ENCODE results near the gene SIAH1. TPM values are rescaled to one million over a fixed set of nuclear protein-coding genes. Genes with fewer than 3 reads are reported as not detected.

Gene SIAH1
- total and polyA plus RNA-seq, 2 of the 8 experiments (the other 6 are each of a cell fraction or from before 2014, with no cell fraction given): 19.5 to 33.9 TPM

DNA sequence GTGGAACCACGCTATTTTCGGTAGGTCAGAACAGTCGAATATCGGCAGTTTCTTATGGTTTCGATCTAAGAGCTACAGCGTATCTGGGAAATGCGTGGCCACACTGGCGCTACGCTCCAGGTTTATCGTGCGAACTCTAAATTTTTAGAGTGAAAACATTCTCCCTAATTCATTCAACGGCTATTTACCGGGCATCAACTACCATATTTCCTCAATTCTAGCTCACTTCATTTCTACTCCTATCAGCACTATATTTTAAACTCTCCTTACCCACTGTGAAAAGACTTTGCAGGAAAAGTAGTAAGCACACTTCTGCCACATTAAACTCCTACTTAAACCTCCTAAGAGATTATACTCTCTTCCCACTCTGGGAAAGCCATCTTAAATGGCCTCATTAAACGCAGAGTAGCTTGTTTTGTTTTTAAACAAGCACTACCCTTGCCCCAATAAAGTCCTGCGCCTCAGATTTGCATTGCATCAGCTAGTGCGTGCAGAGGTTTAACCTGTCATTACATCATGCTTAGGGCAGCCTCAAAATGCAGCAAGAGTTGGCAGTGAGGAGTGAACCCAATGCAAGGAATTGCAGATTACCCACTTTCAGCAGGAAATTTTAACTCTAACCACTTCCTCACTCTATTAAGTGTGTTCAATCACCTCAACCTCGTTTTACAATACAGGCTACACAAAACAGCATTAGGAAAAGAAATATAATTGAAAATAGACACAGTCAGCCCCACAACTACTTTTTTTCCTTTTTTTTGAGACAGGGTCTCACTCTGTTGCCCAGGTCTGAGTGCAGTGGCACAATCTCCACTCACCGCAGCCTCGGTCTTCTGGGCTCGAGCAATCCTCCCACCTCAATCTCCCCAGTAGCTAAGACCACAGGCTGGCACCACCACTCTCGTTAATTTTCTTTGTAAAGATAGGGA, 18.8 kb downstream of the SIAH1 start (continued):
- TF ChIP-seq ASH2L (IDR thresholded peaks at IDR 0.05; ENCODE audit: low read length): peak; percentile 80
- TF ChIP-seq HDAC2 (IDR thresholded peaks at IDR 0.05; ENCODE audit: borderline replicate concordance in 1 of 2, low read depth in 2 of 2, low read length in 2 of 2): no peak
- no peak for TF ChIP-seq SAP30 (IDR thresholded peaks at IDR 0.05; ENCODE audit: insufficient read depth, insufficient replicate concordance, low read length)
- no peak for TF ChIP-seq KDM5A (IDR thresholded peaks at IDR 0.05; ENCODE audit: low read length)
- no peak for TF ChIP-seq POU5F1 (IDR thresholded peaks at IDR 0.05; ENCODE audit: low read depth, low read length)
- no peak for TF ChIP-seq FOSL1 (IDR thresholded peaks at IDR 0.05; ENCODE audit: insufficient read depth, low read depth, low read length)
- TF ChIP-seq, protein P1, sequence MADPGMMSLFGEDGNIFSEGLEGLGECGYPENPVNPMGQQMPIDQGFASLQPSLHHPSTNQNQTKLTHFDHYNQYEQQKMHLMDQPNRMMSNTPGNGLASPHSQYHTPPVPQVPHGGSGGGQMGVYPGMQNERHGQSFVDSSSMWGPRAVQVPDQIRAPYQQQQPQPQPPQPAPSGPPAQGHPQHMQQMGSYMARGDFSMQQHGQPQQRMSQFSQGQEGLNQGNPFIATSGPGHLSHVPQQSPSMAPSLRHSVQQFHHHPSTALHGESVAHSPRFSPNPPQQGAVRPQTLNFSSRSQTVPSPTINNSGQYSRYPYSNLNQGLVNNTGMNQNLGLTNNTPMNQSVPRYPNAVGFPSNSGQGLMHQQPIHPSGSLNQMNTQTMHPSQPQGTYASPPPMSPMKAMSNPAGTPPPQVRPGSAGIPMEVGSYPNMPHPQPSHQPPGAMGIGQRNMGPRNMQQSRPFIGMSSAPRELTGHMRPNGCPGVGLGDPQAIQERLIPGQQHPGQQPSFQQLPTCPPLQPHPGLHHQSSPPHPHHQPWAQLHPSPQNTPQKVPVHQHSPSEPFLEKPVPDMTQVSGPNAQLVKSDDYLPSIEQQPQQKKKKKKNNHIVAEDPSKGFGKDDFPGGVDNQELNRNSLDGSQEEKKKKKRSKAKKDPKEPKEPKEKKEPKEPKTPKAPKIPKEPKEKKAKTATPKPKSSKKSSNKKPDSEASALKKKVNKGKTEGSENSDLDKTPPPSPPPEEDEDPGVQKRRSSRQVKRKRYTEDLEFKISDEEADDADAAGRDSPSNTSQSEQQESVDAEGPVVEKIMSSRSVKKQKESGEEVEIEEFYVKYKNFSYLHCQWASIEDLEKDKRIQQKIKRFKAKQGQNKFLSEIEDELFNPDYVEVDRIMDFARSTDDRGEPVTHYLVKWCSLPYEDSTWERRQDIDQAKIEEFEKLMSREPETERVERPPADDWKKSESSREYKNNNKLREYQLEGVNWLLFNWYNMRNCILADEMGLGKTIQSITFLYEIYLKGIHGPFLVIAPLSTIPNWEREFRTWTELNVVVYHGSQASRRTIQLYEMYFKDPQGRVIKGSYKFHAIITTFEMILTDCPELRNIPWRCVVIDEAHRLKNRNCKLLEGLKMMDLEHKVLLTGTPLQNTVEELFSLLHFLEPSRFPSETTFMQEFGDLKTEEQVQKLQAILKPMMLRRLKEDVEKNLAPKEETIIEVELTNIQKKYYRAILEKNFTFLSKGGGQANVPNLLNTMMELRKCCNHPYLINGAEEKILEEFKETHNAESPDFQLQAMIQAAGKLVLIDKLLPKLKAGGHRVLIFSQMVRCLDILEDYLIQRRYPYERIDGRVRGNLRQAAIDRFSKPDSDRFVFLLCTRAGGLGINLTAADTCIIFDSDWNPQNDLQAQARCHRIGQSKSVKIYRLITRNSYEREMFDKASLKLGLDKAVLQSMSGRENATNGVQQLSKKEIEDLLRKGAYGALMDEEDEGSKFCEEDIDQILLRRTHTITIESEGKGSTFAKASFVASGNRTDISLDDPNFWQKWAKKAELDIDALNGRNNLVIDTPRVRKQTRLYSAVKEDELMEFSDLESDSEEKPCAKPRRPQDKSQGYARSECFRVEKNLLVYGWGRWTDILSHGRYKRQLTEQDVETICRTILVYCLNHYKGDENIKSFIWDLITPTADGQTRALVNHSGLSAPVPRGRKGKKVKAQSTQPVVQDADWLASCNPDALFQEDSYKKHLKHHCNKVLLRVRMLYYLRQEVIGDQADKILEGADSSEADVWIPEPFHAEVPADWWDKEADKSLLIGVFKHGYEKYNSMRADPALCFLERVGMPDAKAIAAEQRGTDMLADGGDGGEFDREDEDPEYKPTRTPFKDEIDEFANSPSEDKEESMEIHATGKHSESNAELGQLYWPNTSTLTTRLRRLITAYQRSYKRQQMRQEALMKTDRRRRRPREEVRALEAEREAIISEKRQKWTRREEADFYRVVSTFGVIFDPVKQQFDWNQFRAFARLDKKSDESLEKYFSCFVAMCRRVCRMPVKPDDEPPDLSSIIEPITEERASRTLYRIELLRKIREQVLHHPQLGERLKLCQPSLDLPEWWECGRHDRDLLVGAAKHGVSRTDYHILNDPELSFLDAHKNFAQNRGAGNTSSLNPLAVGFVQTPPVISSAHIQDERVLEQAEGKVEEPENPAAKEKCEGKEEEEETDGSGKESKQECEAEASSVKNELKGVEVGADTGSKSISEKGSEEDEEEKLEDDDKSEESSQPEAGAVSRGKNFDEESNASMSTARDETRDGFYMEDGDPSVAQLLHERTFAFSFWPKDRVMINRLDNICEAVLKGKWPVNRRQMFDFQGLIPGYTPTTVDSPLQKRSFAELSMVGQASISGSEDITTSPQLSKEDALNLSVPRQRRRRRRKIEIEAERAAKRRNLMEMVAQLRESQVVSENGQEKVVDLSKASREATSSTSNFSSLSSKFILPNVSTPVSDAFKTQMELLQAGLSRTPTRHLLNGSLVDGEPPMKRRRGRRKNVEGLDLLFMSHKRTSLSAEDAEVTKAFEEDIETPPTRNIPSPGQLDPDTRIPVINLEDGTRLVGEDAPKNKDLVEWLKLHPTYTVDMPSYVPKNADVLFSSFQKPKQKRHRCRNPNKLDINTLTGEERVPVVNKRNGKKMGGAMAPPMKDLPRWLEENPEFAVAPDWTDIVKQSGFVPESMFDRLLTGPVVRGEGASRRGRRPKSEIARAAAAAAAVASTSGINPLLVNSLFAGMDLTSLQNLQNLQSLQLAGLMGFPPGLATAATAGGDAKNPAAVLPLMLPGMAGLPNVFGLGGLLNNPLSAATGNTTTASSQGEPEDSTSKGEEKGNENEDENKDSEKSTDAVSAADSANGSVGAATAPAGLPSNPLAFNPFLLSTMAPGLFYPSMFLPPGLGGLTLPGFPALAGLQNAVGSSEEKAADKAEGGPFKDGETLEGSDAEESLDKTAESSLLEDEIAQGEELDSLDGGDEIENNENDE (IDR thresholded peaks at IDR 0.05; ENCODE audit: insufficient replicate concordance, low read length): peak; percentile 89
- peak; percentile 69; the same call in 1 of the 2 replicates for TF ChIP-seq JUND (IDR thresholded peaks at IDR 0.05; ENCODE audit: low read length)

Data from H1 (cell line).